GM13976 (cell line): ENCODE data around the gene USP11.

Experiments used
- DNase-seq: peaks from one replicate; pipeline ENCODE4 v3.0.0; 2012; ENCODE audit warnings: low spot score
- CTCF ChIP-seq: IDR thresholded peaks from 2 replicates; pipeline ENCODE4 v1.5.1; 2012; ENCODE audit warnings: borderline replicate concordance, mild to moderate bottlenecking; ENCODE audit not compliant: insufficient read depth; ENCODE audit errors: extremely low read depth, missing control alignments, control extremely low read depth
- in situ Hi-C: fragments of 300-500 bp; cut with MboI; formaldehyde crosslinking; loops from one replicate; pipeline ENCODE4 v1.12.0; 2022; ENCODE audit warnings: low sequenced_read_pairs, mixed read lengths, inconsistent platforms; ENCODE audit not compliant: unreplicated experiment

The USP11 gene

DNA sequence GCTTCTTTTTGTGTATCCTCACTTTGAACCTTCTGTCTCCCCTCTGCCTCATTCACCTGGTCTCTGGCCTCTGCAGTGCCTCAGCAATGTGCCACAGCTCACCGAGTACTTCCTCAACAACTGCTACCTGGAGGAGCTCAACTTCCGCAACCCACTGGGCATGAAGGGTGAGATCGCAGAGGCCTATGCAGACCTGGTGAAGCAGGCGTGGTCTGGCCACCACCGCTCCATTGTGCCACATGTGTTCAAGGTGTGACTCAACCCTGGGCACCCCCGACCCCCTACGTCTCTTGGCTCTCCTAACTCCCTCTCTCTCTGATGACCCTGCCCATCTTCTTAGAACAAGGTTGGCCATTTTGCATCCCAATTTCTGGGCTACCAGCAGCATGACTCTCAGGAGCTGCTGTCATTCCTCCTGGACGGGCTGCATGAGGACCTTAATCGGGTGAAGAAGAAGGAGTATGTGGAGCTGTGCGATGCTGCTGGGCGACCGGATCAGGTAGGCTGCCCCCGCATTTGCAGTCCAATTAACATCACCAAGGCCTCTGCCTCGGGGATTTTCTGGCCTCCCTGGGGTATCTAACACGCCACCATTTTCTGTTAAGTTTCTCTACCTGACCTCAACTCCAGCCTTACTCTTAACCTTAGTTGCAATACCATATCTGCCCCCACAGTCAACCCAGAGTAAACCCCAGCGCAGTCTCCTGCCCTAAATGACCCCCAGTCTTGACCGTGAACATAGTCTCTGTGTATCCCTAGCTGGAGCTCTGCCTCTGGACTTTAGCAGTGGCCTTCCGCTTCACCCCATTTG lies 8.6 kb downstream of the USP11 start:
- no peak for TF ChIP-seq CTCF
- in situ Hi-C loops: no loop called here
- no peak for DNase-seq

DNA sequence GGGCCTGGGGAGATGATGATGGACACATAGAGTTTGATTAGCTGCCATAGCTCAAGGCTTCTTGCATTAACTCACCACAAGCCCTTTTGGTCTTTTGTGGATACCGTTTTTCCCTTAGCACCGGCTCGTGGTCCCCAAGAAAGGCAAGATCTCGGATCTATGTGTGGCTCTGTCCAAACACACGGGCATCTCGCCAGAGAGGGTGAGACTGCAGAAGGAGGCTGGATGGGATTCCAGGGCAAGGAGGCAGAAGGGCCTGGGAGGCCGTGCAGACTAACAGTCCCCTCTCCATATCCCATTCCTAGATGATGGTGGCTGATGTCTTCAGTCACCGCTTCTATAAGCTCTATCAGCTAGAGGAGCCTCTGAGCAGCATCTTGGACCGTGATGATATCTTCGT lies 9.5 kb downstream of the USP11 start:
- DNase-seq: no peak
- TF ChIP-seq CTCF: no peak
- in situ Hi-C loops: no loop called here

DNA sequence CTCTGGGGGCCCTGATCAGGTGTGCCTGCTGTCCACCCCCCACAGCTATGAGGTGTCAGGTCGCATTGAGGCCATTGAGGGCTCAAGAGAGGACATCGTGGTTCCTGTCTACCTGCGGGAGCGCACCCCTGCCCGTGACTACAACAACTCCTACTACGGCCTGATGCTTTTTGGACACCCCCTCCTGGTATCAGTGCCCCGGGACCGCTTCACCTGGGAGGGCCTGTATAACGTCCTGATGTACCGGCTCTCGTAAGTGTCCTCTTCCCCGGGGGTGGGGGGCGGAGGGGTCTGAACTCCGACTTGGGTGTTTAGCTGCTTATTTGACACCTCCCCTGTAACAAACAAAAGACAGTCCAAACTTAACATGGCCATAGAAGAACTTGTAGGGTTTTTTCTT lies 10.5 kb downstream of the USP11 start:
- DNase-seq: no peak
- in situ Hi-C loops: no loop called here
- no peak for TF ChIP-seq CTCF

GRCh38 chrX:47244676-47245075 lies 11.9 kb downstream of the USP11 start:
- DNase-seq: no peak
- no peak for TF ChIP-seq CTCF
- in situ Hi-C loops: no loop called here

- TF ChIP-seq CTCF: no peak
- in situ Hi-C loops: no loop called here
- no peak for DNase-seq
These were observed 12.3 kb downstream of the USP11 start for GRCh38 chrX:47245156-47245555.

DNA sequence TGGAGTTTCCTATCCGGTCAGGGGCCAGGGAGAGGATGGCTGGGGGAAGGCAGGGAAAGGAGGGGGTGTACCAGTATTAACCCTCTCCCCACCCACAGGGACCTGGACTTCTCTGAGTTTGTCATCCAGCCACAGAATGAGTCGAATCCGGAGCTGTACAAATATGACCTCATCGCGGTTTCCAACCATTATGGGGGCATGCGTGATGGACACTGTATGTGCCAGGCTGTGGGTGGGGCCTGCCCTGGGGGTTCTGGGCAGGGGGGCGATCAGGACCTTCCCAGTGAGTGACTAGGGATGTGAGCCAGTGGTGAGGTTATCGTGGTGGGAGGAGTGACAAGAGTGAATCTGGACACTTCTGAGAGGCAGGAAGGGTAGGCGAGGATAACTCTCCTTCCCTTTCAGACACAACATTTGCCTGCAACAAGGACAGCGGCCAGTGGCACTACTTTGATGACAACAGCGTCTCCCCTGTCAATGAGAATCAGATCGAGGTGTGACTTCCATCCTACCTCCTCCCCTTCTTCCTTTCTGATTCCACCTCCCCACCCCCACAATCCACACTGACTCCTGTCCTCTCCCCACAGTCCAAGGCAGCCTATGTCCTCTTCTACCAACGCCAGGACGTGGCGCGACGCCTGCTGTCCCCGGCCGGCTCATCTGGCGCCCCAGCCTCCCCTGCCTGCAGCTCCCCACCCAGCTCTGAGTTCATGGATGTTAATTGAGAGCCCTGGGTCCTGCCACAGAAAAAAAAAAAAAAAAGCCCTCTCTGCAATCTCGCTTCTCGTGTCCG lies 14.6 kb downstream of the USP11 start:
- TF ChIP-seq CTCF: no peak
- in situ Hi-C loops: no loop called here
- DNase-seq: no peak

DNA sequence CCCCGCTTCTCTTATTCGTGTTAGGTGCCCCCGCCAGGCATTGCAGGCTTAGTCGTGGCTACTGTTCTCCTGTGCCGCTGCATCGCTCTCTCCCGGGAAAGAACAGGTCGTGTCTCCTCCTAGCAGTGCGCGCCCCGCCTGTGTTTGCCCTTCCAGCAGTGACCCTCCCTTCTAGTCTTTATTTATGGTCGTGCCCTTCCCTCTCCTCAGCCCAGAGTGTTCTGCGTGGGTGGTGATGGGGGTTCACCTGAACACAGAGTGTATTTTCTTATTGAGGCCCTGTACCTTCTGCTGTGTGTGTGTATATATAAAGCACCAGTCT lies 15.2 kb downstream of the USP11 start:
- in situ Hi-C loops: no loop called here
- TF ChIP-seq CTCF: no peak
- DNase-seq: no peak
